ENCODE data around the gene MAPK8IP1. TPM values are rescaled to one million over a fixed set of nuclear protein-coding genes. Genes with fewer than 3 reads are reported as not detected.
"Not testable (repeated sequence)": the region's sequence is repeated elsewhere in the genome, so short reads cannot be mapped to it uniquely, and the experiment has no call there.

Gene MAPK8IP1
- total RNA-seq: 16.3 TPM

DNA sequence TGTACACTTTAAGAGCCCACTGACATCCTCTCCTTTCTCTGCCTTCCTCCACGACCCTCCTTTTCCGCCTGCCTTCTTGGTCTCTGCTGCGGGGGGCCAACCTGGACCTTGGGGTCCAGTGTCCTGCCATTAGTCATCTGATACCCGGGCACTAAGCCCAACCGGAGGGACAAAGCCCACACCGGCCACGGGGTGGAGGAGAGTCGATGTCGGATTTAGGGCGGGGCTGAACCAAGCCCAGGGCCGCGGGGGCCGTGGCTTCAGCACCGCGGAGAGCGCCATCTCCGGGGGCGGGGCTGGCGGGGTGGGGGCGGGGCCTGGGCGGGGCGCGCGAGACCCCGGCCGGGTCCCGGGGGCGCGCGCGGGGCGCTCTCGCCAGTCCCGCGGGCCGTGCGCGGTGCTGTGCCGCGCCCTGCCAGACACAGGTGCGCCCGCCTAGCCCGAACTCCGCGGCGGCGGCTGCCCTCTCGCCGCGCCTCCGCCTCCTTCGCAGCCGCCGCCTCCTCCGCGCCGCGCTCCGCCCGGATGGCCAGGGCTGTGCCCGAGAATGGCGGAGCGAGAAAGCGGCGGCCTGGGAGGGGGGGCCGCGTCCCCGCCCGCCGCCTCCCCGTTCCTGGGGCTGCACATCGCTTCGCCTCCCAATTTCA lies at the start of gene MAPK8IP1:
Gene MAPK8IP1 (plus strand): TSS at position 378 of the 647 bp plus-strand sequence. CDS start 170 bp downstream, at position 548.
- peak; percentile 36 for DNase-seq (ENCODE audit: low spot score)

GRCh38 chr11:45839204-45839603 lies 46.2 kb upstream of the MAPK8IP1 start:
- DNase-seq (ENCODE audit: low spot score): no peak

GRCh38 chr11:45840251-45840650 lies 45.2 kb upstream of the MAPK8IP1 start:
- DNase-seq (ENCODE audit: low spot score): not testable (repeated sequence)

DNA sequence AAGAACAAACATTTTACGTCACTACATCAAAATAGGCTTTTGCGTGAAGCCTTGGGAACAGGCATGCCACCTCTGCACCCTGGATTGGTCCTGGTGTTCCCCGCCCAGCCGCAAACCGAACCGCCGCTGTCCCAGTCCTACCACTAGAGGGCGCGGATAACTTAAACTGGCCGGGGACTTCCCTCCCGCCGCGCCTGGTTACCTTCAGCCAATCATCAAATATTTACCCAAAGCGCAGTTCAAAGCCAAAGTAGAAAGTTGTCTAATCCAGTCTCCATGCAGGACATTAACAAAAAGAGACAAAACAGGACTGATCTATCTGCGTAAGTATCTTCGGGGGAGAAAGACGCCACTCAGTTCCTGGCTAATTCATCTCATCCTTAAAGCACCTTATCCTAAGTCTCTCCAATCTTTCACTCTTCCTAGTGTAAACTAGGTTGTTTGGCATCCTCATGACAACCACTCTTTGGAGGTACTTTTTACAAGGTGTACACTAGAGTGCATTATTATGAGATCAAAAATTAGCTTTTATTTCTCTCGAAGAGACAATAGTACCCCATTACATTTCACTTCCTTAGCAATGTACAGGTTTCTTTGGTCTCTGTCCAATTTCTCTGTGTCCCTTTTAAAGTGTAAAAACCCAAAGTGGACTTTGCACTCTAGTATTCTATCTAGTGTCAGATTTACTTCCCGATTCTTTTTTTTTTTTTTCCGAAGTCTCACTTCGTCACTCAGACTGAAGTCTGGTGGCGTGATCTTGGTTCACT lies 42.1 kb upstream of the MAPK8IP1 start:
- DNase-seq (ENCODE audit: low spot score): peak; percentile 94

- no peak for DNase-seq (ENCODE audit: low spot score)
Observed at GRCh38 chr11:45844822-45845578, 40.5 kb upstream of the MAPK8IP1 start.

DNA sequence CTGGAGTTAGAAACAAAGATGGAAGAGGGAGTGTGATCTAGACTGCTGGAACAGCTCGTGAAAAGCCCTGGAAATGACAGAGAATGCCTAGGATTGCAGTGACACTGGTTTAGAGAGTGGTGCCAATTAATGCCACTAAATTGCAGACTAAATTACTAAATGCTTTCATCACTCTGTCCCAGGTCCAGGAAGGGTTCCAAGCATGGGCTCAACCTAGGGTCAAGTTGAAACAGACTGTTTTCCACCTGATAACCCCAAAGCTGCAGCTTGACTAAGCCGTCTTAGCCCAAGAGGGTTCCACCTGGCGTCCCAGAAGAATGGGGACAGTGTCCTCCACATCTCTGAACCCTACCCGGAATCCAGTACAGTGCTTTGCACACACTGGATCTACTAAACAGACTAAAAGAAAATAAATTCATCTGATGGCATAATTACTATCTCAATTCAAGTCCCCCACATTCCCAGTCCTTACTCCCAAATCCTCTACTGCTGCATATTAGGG lies 39.2 kb upstream of the MAPK8IP1 start:
- DNase-seq (ENCODE audit: low spot score): no peak

DNA sequence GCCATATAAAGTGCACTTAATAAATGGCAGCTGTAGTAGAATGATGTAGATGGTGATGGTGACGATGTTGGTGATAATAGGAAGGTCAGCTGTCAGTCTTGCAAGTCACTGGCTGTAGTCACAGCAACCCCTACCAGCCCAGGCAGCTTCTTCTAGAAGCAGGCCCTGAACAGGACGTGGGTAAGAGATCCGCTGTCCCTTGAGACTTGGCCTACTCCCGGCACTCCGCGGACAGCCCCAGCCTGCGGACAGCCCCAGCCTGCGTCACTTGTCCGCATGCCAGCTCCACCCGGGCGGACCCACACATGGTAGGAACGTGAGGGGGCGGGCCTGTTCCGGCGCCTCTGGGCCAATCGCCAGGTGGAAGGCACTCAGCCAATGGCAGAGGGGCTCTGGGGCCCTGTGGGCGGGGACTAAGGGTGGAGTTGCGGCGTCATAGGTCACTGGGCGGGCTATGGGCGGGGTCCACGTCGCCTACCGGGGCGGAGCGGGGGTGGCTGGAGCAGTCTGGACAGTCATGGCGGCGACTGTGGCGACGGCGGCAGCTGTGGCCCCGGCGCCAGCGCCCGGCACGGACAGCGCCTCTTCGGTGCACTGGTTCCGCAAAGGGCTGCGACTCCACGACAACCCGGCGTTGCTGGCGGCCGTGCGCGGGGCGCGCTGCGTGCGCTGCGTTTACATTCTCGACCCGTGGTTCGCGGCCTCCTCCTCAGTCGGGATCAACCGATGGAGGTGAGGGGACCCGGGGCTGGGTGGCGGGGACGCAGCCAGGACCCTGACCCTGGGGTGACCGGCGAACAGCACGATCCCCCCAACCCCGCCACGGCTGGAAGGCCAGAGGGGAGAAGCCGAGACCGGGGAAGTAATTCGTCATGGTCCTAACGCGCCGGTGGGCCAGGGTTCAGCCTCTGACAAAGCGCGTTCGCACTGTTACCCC lies 38.2 kb upstream of the MAPK8IP1 start, which contains the start of gene CRY2:
Gene CRY2 (plus strand): TSS at position 502 of the 937 bp plus-strand sequence. CDS start 16 bp downstream, at position 518.
- DNase-seq (ENCODE audit: low spot score): peak; percentile 99

- peak; percentile 26 for DNase-seq (ENCODE audit: low spot score)
Observed at GRCh38 chr11:45847911-45848316, 37.5 kb upstream of the MAPK8IP1 start.

GRCh38 chr11:45848654-45849081 lies 36.8 kb upstream of the MAPK8IP1 start:
- peak; percentile 34 for DNase-seq (ENCODE audit: low spot score)

GRCh38 chr11:45850446-45850845 lies 35.0 kb upstream of the MAPK8IP1 start:
- DNase-seq (ENCODE audit: low spot score): no peak

DNA sequence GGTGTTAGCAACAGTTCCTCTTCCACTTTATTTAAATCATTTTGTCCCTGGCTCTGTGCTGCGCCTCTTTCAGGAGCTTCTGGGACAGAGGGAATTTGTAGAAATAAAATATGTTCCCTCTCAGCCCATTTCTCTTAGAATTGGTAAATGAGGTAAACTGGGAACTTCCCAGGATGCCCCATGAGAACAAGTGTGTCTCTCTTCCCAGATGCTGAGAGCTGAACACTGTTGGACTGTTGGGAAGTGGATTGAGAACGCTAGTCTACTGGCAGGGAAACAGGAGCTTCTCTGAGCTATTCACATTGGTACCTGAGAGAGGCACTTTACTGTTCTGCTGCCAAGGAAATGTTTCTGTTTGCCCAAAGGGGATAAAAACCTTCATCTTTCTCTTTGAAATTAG lies 34.2 kb upstream of the MAPK8IP1 start:
- no peak for DNase-seq (ENCODE audit: low spot score)

GRCh38 chr11:45852018-45852711 lies 33.3 kb upstream of the MAPK8IP1 start:
- no peak for DNase-seq (ENCODE audit: low spot score)

GRCh38 chr11:45852712-45853101 lies 32.7 kb upstream of the MAPK8IP1 start:
- DNase-seq (ENCODE audit: low spot score): no peak

- no peak for DNase-seq (ENCODE audit: low spot score)
Observed at GRCh38 chr11:45853332-45854219, 31.9 kb upstream of the MAPK8IP1 start.

DNA sequence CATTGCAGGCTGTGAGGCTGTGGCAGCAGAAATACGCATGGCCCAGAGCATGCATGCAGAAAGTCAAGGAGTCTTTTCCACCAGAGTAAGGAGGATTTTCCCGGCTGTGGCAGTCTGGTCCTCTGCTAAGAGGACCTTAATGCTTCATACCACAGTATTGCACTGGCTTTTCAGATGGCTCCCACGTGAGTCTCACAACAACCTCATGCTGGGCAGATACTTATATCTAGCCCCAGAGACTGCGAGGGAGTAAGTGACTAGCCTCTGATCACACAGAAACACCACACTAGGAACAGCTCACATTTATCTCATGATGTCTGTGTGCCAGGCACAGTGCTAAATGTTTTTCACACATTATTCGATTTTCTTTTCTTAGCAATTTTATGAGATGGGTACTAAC lies 30.1 kb upstream of the MAPK8IP1 start:
- no peak for DNase-seq (ENCODE audit: low spot score)

DNA sequence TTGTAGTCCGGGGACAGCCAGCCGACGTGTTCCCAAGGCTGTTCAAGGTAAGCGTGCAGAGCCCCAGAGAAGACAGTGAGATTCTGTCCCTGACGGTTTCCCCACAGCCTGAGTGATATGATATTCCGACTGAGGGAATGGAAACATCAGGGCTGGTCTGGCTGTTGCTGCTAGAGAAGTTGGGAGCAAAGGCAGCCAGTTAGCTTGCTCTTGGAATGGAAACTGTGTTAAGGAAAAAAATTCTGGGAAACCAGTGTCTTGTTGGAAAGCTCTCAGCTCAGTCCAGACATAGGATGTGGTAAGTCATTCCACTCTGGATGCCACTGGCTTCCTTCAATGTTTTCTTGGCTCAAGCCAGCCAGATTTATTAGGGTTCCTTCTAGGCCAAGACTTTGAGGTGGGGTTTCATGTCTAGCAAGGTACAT lies 29.4 kb upstream of the MAPK8IP1 start:
- peak; percentile 23 for DNase-seq (ENCODE audit: low spot score)

GRCh38 chr11:45857961-45858474 lies 27.4 kb upstream of the MAPK8IP1 start:
- peak; percentile 40 for DNase-seq (ENCODE audit: low spot score)

GRCh38 chr11:45858751-45859398 lies 26.6 kb upstream of the MAPK8IP1 start:
- no peak for DNase-seq (ENCODE audit: low spot score)
